Measurements from ENCODE around the gene KLF12.

DNA sequence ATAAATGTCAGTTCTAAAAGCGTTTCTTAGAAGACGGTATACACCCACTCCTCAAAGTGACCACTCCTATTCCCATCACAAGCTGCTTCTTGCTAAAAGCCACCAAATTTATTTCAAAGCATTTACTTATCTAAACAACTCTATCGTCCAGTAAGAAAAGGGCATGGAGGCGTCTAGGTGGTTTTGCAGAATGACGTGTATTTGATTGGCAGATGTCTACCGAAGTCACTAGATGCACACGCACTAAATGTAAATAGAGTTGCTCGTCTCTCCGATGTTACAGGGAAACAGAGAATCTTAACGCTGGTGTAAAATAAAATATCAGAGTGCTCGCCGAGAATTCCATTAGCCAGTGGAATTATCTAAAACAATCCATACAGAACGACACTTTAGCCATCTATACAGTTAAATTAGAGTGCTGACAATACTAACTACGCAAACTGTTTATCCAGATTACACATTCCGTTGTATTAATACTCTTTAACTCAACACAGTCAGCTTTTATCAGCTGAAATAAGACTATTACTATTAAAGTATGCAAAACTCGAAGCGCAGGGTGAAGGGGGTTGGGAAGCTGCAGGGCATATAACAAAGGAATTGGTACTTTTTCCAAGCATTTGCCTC is 1.9 kb downstream of the KLF12 start:
- TF ChIP-seq, protein P1, sequence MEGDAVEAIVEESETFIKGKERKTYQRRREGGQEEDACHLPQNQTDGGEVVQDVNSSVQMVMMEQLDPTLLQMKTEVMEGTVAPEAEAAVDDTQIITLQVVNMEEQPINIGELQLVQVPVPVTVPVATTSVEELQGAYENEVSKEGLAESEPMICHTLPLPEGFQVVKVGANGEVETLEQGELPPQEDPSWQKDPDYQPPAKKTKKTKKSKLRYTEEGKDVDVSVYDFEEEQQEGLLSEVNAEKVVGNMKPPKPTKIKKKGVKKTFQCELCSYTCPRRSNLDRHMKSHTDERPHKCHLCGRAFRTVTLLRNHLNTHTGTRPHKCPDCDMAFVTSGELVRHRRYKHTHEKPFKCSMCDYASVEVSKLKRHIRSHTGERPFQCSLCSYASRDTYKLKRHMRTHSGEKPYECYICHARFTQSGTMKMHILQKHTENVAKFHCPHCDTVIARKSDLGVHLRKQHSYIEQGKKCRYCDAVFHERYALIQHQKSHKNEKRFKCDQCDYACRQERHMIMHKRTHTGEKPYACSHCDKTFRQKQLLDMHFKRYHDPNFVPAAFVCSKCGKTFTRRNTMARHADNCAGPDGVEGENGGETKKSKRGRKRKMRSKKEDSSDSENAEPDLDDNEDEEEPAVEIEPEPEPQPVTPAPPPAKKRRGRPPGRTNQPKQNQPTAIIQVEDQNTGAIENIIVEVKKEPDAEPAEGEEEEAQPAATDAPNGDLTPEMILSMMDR (IDR thresholded peaks at IDR 0.05; ENCODE audit: insufficient read depth, low read depth, low read length) = no peak
- no peak for TF ChIP-seq EZH2 (IDR thresholded peaks at IDR 0.05; ENCODE audit: insufficient read depth, low read length)
